ENCODE results near the gene NDUFA8.

- TF ChIP-seq, protein P1, sequence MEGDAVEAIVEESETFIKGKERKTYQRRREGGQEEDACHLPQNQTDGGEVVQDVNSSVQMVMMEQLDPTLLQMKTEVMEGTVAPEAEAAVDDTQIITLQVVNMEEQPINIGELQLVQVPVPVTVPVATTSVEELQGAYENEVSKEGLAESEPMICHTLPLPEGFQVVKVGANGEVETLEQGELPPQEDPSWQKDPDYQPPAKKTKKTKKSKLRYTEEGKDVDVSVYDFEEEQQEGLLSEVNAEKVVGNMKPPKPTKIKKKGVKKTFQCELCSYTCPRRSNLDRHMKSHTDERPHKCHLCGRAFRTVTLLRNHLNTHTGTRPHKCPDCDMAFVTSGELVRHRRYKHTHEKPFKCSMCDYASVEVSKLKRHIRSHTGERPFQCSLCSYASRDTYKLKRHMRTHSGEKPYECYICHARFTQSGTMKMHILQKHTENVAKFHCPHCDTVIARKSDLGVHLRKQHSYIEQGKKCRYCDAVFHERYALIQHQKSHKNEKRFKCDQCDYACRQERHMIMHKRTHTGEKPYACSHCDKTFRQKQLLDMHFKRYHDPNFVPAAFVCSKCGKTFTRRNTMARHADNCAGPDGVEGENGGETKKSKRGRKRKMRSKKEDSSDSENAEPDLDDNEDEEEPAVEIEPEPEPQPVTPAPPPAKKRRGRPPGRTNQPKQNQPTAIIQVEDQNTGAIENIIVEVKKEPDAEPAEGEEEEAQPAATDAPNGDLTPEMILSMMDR (IDR thresholded peaks at IDR 0.05): no peak
- no peak for TF ChIP-seq POLR2A (IDR thresholded peaks at IDR 0.05)
Observed at GRCh38 chr9:122186777-122187470, 27.3 kb upstream of the NDUFA8 start.
